Upper lobe of left lung (tissue), 6 donors: ENCODE data around the gene AHDC1. TPM values are rescaled to one million over a fixed set of nuclear protein-coding genes. Genes with fewer than 3 reads are reported as not detected.
A peak's percentile ranks its signal among the peaks of the same experiment; 100 is the strongest.

ENCODE experiments used
- ATAC-seq, 2 donors: fragments of 200-7000 bp; cut with Tn5 transposase; one replicate each; pipeline ENCODE4 v1.9.1; 2022; ENCODE audit warnings: mild to moderate bottlenecking in 2 of 2, moderate library complexity in 2 of 2; ENCODE audit not compliant: low FRiP score in 2 of 2
- DNase-seq, 2 donors: peaks; one replicate each; pipeline ENCODE4 v3.0.0-alpha.2; 2019 to 2020
- H3K27ac ChIP-seq, 4 donors: fragments of 200-600 bp; sonication (generic); one replicate each; pipeline ENCODE4 v1.5.1; 2016 to 2019
- H3K27me3 ChIP-seq, 4 donors: fragments of 200-600 bp; sonication (generic); one replicate each; pipeline ENCODE4 v1.5.1; 2017 to 2019
- H3K36me3 ChIP-seq, 4 donors: fragments of 200-600 bp; sonication (generic); one replicate each; pipeline ENCODE4 v1.5.1; 2016 to 2019
- H3K4me1 ChIP-seq, 4 donors: fragments of 200-600 bp; sonication (generic); one replicate each; pipeline ENCODE4 v1.5.1; 2018 to 2019
- H3K4me3 ChIP-seq, 4 donors: fragments of 200-600 bp; sonication (generic); one replicate each; pipeline ENCODE4 v1.5.1; 2017 to 2019; ENCODE audit warnings: mild to moderate bottlenecking in 2 of 4, moderate library complexity in 1 of 4
- H3K9me3 ChIP-seq, 4 donors: fragments of 200-600 bp; sonication (generic); one replicate each; pipeline ENCODE4 v1.5.1; 2018 to 2019
- CTCF ChIP-seq, 6 experiments: fragments of 450-650 bp in 4 of 6; fragments of 200-600 bp in 2 of 6; sonication (generic) in 2 of 6; IDR thresholded peaks; one replicate each; pipeline ENCODE4 v1.5.1; 2016 to 2019; ENCODE audit warnings: antibody characterized with exemption in 6 of 6
- EP300 ChIP-seq, 4 donors: sonication (generic); formaldehyde crosslinking; IDR thresholded peaks; one replicate each; pipeline ENCODE4 v1.5.1; 2017; ENCODE audit warnings: antibody characterized with exemption in 4 of 4, control low read depth in 2 of 4
- POLR2A ChIP-seq, 4 donors: fragments of 450-650 bp; IDR thresholded peaks; one replicate each; pipeline ENCODE4 v1.5.1; 2016 to 2017; ENCODE audit warnings: antibody characterized with exemption in 4 of 4, mild to moderate bottlenecking in 2 of 4
- POLR2AphosphoS5 ChIP-seq, 2 donors: sonication (generic); formaldehyde crosslinking; IDR thresholded peaks; one replicate each; pipeline ENCODE4 v1.5.1; 2017; ENCODE audit warnings: antibody characterized with exemption in 2 of 2
- WGBS, 2 donors: methylation state at CpG; one replicate each; pipeline ENCODE4 v1.1.5; 2017 to 2018; 5-methylcytosine and 5-hydroxymethylcytosine counted together
- total RNA-seq, 6 donors: library from RNA; depleted of rRNA in 4 of 6; stranded (reverse); fragments of >200 nt in 4 of 6; gene quantifications; one replicate each; pipeline versions ENCODE4 v1.1.0 to v1.2.1, GENCODE V29; 2016 to 2021
- donor health status: DM: no; HTN: no; CAD: no; lungs with moderate emphysema.
- donor health status: DM: no; HTN: yes; CAD: no; lungs with severe emphysema.

The AHDC1 gene
- total RNA-seq, 6 donors from 2014 or later: 10.8 to 43.4 (median 26.2) TPM

- H3K27me3 ChIP-seq: no peaks in the 10 kb centered on the region
- no peak for TF ChIP-seq POLR2A (IDR thresholded peaks at IDR 0.05)
- TF ChIP-seq EP300 (IDR thresholded peaks at IDR 0.05): no peak
- TF ChIP-seq CTCF (IDR thresholded peaks at IDR 0.05): no peak
- TF ChIP-seq POLR2AphosphoS5 (IDR thresholded peaks at IDR 0.05): no peak
- DNase-seq: no peak
- H3K27ac ChIP-seq: peak overlapping the region in 1 of 4 donors; percentile 11
- H3K36me3 ChIP-seq: peaks cover 0 to 7% (median 0%) of the 10 kb centered on the region in 4 donors
- peaks cover 58 to 86% (median 67%) of the 10 kb centered on the region in 4 donors for H3K4me1 ChIP-seq
- WGBS, 2 donors: 75 to 81% methylated on average over 17 of the region's 17 CpGs
- H3K4me3 ChIP-seq: no peak overlapping the region
- no peaks in the 10 kb centered on the region for H3K9me3 ChIP-seq
- ATAC-seq: peak in 1 of 2 donors; percentile 4
Measured at GRCh38 chr1:27594564-27595510, 9.1 kb downstream of the AHDC1 start.

- peaks cover 57 to 86% (median 65%) of the 10 kb centered on the region in 4 donors for H3K4me1 ChIP-seq
- no peak overlapping the region for H3K4me3 ChIP-seq
- ATAC-seq (no peak), DNase-seq (no peak)
- no peaks in the 10 kb centered on the region for H3K27me3 ChIP-seq
- WGBS, 2 donors: 86 to 89% methylated on average over 6 to 8 of the region's 8 CpGs
- TF ChIP-seq CTCF (IDR thresholded peaks at IDR 0.05) (no peak), POLR2AphosphoS5 (IDR thresholded peaks at IDR 0.05) (no peak), EP300 (IDR thresholded peaks at IDR 0.05) (no peak), POLR2A (IDR thresholded peaks at IDR 0.05) (no peak)
- H3K9me3 ChIP-seq: no peaks in the 10 kb centered on the region
- peak overlapping the region in 1 of 4 donors; percentile 14 for H3K27ac ChIP-seq
- peaks cover 0 to 7% (median 0%) of the 10 kb centered on the region in 4 donors for H3K36me3 ChIP-seq
Measured at GRCh38 chr1:27593678-27594563, 10.0 kb downstream of the AHDC1 start.

GRCh38 chr1:27592931-27593677 lies 10.8 kb downstream of the AHDC1 start:
- TF ChIP-seq CTCF (IDR thresholded peaks at IDR 0.05): no peak
- TF ChIP-seq POLR2AphosphoS5 (IDR thresholded peaks at IDR 0.05): no peak
- no peak for TF ChIP-seq EP300 (IDR thresholded peaks at IDR 0.05)
- WGBS, 2 donors: 90 to 94% methylated on average over 11 to 15 of the region's 17 CpGs
- DNase-seq: no peak
- Histone ChIP-seq H3K9me3 (no peaks in the 10 kb centered on the region), H3K27ac (peak overlapping the region in 1 of 4 donors; percentile 14), H3K4me3 (no peak overlapping the region), H3K27me3 (no peaks in the 10 kb centered on the region), H3K36me3 (peaks cover 0 to 7% (median 0%) of the 10 kb centered on the region in 4 donors), H3K4me1 (peaks cover 49 to 84% (median 63%) of the 10 kb centered on the region in 4 donors)
- no peak for ATAC-seq

GRCh38 chr1:27592232-27592930 lies 11.6 kb downstream of the AHDC1 start:
- ATAC-seq (no peak), DNase-seq (no peak)
- peaks cover 42 to 76% (median 58%) of the 10 kb centered on the region in 4 donors for H3K4me1 ChIP-seq
- H3K27ac ChIP-seq: no peak overlapping the region
- no peak overlapping the region for H3K4me3 ChIP-seq
- H3K27me3 ChIP-seq: no peaks in the 10 kb centered on the region
- peaks cover 0 to 7% (median 0%) of the 10 kb centered on the region in 4 donors for H3K36me3 ChIP-seq
- TF ChIP-seq CTCF (IDR thresholded peaks at IDR 0.05) (no peak), POLR2AphosphoS5 (IDR thresholded peaks at IDR 0.05) (no peak), EP300 (IDR thresholded peaks at IDR 0.05) (no peak), POLR2A (IDR thresholded peaks at IDR 0.05) (no peak)
- 85 to 94% methylated on average over 18 to 20 of the region's 22 CpGs for WGBS, 2 donors
- no peaks in the 10 kb centered on the region for H3K9me3 ChIP-seq
